Fibroblast of peridontal ligament (primary cell): Measurements from ENCODE around the gene IP6K1.
"Not testable (repeated sequence)": the region's sequence is repeated elsewhere in the genome, so short reads cannot be mapped to it uniquely, and the experiment has no call there.

ENCODE experiments used
- DNase-seq: peaks from one replicate; pipeline ENCODE4 v3.0.0-alpha.2; 2010; ENCODE audit errors: extremely low read depth

The IP6K1 gene

GRCh38 chr3:49712166-49712565 lies 74.2 kb downstream of the IP6K1 start:
- DNase-seq = no peak

GRCh38 chr3:49711489-49711888 lies 74.9 kb downstream of the IP6K1 start:
- DNase-seq = no peak

GRCh38 chr3:49709852-49710251 lies 76.5 kb downstream of the IP6K1 start:
- DNase-seq = no peak

GRCh38 chr3:49707113-49707480 lies 79.2 kb downstream of the IP6K1 start:
- DNase-seq = no peak

- no peak for DNase-seq
Observed at GRCh38 chr3:49706456-49707112, 79.8 kb downstream of the IP6K1 start.

- no peak for DNase-seq
Observed at GRCh38 chr3:49705390-49705960, 80.9 kb downstream of the IP6K1 start.

GRCh38 chr3:49704629-49705028 lies 81.7 kb downstream of the IP6K1 start:
- no peak for DNase-seq

- no peak for DNase-seq
Observed at GRCh38 chr3:49703956-49704355, 82.4 kb downstream of the IP6K1 start.

GRCh38 chr3:49703443-49703927 lies 82.9 kb downstream of the IP6K1 start:
- peak; percentile 60 for DNase-seq

- no peak for DNase-seq
Observed at GRCh38 chr3:49702672-49703071, 83.7 kb downstream of the IP6K1 start.

- no peak for DNase-seq
Observed at GRCh38 chr3:49701388-49702077, 84.8 kb downstream of the IP6K1 start.

- DNase-seq = no peak
Observed at GRCh38 chr3:49700453-49701128, 85.8 kb downstream of the IP6K1 start.

- DNase-seq = no peak
Observed at GRCh38 chr3:49700014-49700413, 86.3 kb downstream of the IP6K1 start.

- no peak for DNase-seq
Observed at GRCh38 chr3:49699281-49699979, 86.9 kb downstream of the IP6K1 start.

GRCh38 chr3:49695350-49696015 lies 90.9 kb downstream of the IP6K1 start:
- DNase-seq = not testable (repeated sequence)

GRCh38 chr3:49694409-49695070 lies 91.8 kb downstream of the IP6K1 start:
- not testable (repeated sequence) for DNase-seq

- DNase-seq = not testable (repeated sequence)
Observed at GRCh38 chr3:49691481-49691880, 94.9 kb downstream of the IP6K1 start.

GRCh38 chr3:49690856-49691255 lies 95.5 kb downstream of the IP6K1 start:
- DNase-seq = not testable (repeated sequence)

GRCh38 chr3:49689908-49690624 lies 96.3 kb downstream of the IP6K1 start:
- not testable (repeated sequence) for DNase-seq
